CD14-positive monocyte (primary cell): ENCODE results near the gene GSK3A. TPM values are rescaled to one million over a fixed set of nuclear protein-coding genes. Genes with fewer than 3 reads are reported as not detected.

Experiments used
- DNase-seq, 3 donors: peaks; one replicate each; pipeline ENCODE4 v3.0.0-alpha.2; 2011 to 2022
- H2AFZ ChIP-seq: 2 replicates; pipeline ENCODE4 v1.6.0; 2012; ENCODE audit warnings: mild to moderate bottlenecking, low read depth, low read length, inconsistent platforms; ENCODE audit not compliant: insufficient read depth, poor library complexity, severe bottlenecking
- H3K27ac ChIP-seq, 2 donors: 1 replicate in 1 of 2; 2 replicates in 1 of 2; pipeline ENCODE4 v1.5.1; 2012 to 2013; ENCODE audit warnings: low read length in 2 of 2, control low read depth in 1 of 2, inconsistent platforms in 1 of 2, low read depth in 1 of 2, mild to moderate bottlenecking in 1 of 2
- H3K27me3 ChIP-seq, 2 donors: one replicate each; pipeline versions ENCODE4 v1.6.0 to v1.6.1; 2011 to 2013; ENCODE audit warnings: low read length in 2 of 2; ENCODE audit not compliant: control insufficient read depth in 2 of 2, insufficient read depth in 2 of 2
- H3K36me3 ChIP-seq, 2 donors: replicated peaks in 1 of 2; 1 replicate in 1 of 2; 2 replicates in 1 of 2; pipeline versions ENCODE4 v1.5.1 to v1.6.1; 2012 to 2013; ENCODE audit warnings: low read length in 2 of 2, control low read depth in 1 of 2, inconsistent platforms in 1 of 2, mild to moderate bottlenecking in 1 of 2; ENCODE audit not compliant: insufficient read depth in 2 of 2, control insufficient read depth in 1 of 2
- H3K4me1 ChIP-seq, 2 donors: 1 replicate in 1 of 2; 2 replicates in 1 of 2; pipeline versions ENCODE4 v1.5.1 to v1.6.1; 2012 to 2013; ENCODE audit warnings: low read length in 2 of 2, control low read depth in 1 of 2, inconsistent platforms in 1 of 2, mild to moderate bottlenecking in 1 of 2, moderate library complexity in 1 of 2; ENCODE audit not compliant: insufficient read depth in 2 of 2, control insufficient read depth in 1 of 2
- H3K4me2 ChIP-seq: replicated peaks from 2 replicates; pipeline ENCODE3; 2012; ENCODE audit warnings: low read length, moderate library complexity, mild to moderate bottlenecking; ENCODE audit not compliant: poor library complexity, severe bottlenecking; ENCODE audit errors: extremely low read depth
- H3K4me3 ChIP-seq, 3 experiments: fragments of 200-600 bp in 1 of 3; sonication (generic) in 1 of 3; replicated peaks in 1 of 3; 1 replicate in 2 of 3; 2 replicates in 1 of 3; pipeline ENCODE4 v1.5.1; 2011 to 2013; ENCODE audit warnings: low read length in 3 of 3, mild to moderate bottlenecking in 3 of 3, control low read depth in 2 of 3, low read depth in 2 of 3, inconsistent platforms in 1 of 3, moderate library complexity in 1 of 3
- H3K79me2 ChIP-seq: 2 replicates; pipeline ENCODE4 v1.6.0; 2012; ENCODE audit warnings: mild to moderate bottlenecking, control low read depth, inconsistent platforms, low read length, moderate library complexity; ENCODE audit not compliant: insufficient read depth
- H3K9ac ChIP-seq: 2 replicates; pipeline ENCODE4 v1.6.0; 2017; ENCODE audit warnings: low read length, mild to moderate bottlenecking; ENCODE audit not compliant: insufficient read depth, poor library complexity, severe bottlenecking
- H3K9me3 ChIP-seq, 2 donors: replicated peaks in 1 of 2; 1 replicate in 1 of 2; 2 replicates in 1 of 2; pipeline versions ENCODE4 v1.5.1 to v1.6.1; 2012 to 2013; ENCODE audit warnings: low read length in 2 of 2, control low read depth in 1 of 2; ENCODE audit not compliant: control insufficient read depth in 1 of 2, insufficient read depth in 1 of 2
- H4K20me1 ChIP-seq: 2 replicates; pipeline ENCODE4 v1.6.0; 2012; ENCODE audit warnings: mild to moderate bottlenecking, low read length, control low read depth, moderate library complexity; ENCODE audit not compliant: insufficient read depth
- H3K27ac Mint-ChIP-seq, 7 donors: one replicate each; pipeline ENCODE4 v1.8.0; 2020; ENCODE audit warnings: mild to moderate bottlenecking in 7 of 7, mixed read lengths in 7 of 7, moderate library complexity in 6 of 7, inconsistent platforms in 2 of 7
- H3K27me3 Mint-ChIP-seq, 3 donors: one replicate each; pipeline ENCODE4 v1.8.0; 2021 to 2022; ENCODE audit warnings: low read depth in 3 of 3, mild to moderate bottlenecking in 3 of 3, mixed read lengths in 3 of 3, moderate library complexity in 3 of 3, inconsistent platforms in 1 of 3
- H3K36me3 Mint-ChIP-seq, 2 donors: one replicate each; pipeline ENCODE4 v1.8.0; 2020; ENCODE audit warnings: mixed read lengths in 2 of 2, inconsistent platforms in 1 of 2, mild to moderate bottlenecking in 1 of 2
- H3K4me1 Mint-ChIP-seq: one replicate; pipeline ENCODE4 v1.8.0; 2020; ENCODE audit warnings: mild to moderate bottlenecking, mixed read lengths
- H3K4me3 Mint-ChIP-seq, 2 donors: one replicate each; pipeline ENCODE4 v1.8.0; 2020; ENCODE audit warnings: mild to moderate bottlenecking in 2 of 2, mixed read lengths in 2 of 2, moderate library complexity in 1 of 2
- H3K9me3 Mint-ChIP-seq, 7 donors: one replicate each; pipeline ENCODE4 v1.8.0; 2020 to 2022; ENCODE audit warnings: mixed read lengths in 7 of 7, mild to moderate bottlenecking in 6 of 7, moderate library complexity in 6 of 7, inconsistent platforms in 2 of 7
- CTCF ChIP-seq: fragments of 200-600 bp; IDR thresholded peaks from one replicate; pipeline ENCODE4 v1.8.0; 2022; ENCODE audit warnings: antibody characterized with exemption, mild to moderate bottlenecking
- WGBS: methylation state at CpG from one replicate; pipeline ENCODE4 v1.1.5; 2013; ENCODE audit warnings: missing lambda C conversion rate; ENCODE audit not compliant: insufficient coverage; 5-methylcytosine and 5-hydroxymethylcytosine counted together
- intact Hi-C, 2 donors: fragments of 100-400 bp; cut with micrococcal nuclease; formaldehyde crosslinking; loops; one replicate each; pipeline versions ENCODE4 v1.15.0 to v1.15.1; 2023
- polyA plus RNA-seq, 3 donors: library from polyadenylated mRNA; depleted of rRNA in 1 of 3; unstranded in 2 of 3; stranded (reverse) in 1 of 3; fragments of 300-500 nt in 2 of 3; fragments of >200 nt in 1 of 3; fragmentation: Illumina TruSeq in 2 of 3; gene quantifications; 1 replicate in 2 of 3; 2 replicates in 1 of 3; pipeline ENCODE4 v1.2.3, GENCODE V29; 2012 to 2021

GSK3A gene
- polyA plus RNA-seq, 3 donors, result 12.3 to 47.2 (median 14.9) TPM

GRCh38 chr19:42185277-42185676, 57.1 kb downstream of the GSK3A start:
- Mint-ChIP-seq H3K36me3 (peaks cover 0 to 8% of the 10 kb centered on the region in 2 donors), H3K4me3 (peak overlapping the region in 1 of 2 donors; percentile 73), H3K27ac (peak overlapping the region; percentile 80 to 91 (median 83)), H3K4me1 (peaks cover 65% of the 10 kb centered on the region), H3K9me3 (peaks cover 0 to 2% (median 0%) of the 10 kb centered on the region in 7 donors), H3K27me3 (peaks cover 4 to 10% (median 7%) of the 10 kb centered on the region in 3 donors)
- no peak for TF ChIP-seq CTCF
- no peaks in the 10 kb centered on the region for H3K79me2 ChIP-seq
- H4K20me1 ChIP-seq, result no peaks in the 10 kb centered on the region
- DNase-seq, result peak; percentile 67 to 78 (median 71)
- peak overlapping the region; percentile 64 for H3K4me2 ChIP-seq
- peak overlapping the region in 1 of 3 experiments; percentile 53 for H3K4me3 ChIP-seq
- H3K4me1 ChIP-seq, result peaks cover 52 to 61% of the 10 kb centered on the region in 2 donors
- H3K9ac ChIP-seq, result no peak overlapping the region
- H3K9me3 ChIP-seq, result no peaks in the 10 kb centered on the region
- intact Hi-C loops, result no loop called here
- H3K36me3 ChIP-seq, result no peaks in the 10 kb centered on the region
- H3K27me3 ChIP-seq, result peaks cover 2 to 6% of the 10 kb centered on the region in 2 donors
- H2AFZ ChIP-seq, result peak overlapping the region; percentile 25
- peak overlapping the region; percentile 11 to 62 for H3K27ac ChIP-seq

DNA sequence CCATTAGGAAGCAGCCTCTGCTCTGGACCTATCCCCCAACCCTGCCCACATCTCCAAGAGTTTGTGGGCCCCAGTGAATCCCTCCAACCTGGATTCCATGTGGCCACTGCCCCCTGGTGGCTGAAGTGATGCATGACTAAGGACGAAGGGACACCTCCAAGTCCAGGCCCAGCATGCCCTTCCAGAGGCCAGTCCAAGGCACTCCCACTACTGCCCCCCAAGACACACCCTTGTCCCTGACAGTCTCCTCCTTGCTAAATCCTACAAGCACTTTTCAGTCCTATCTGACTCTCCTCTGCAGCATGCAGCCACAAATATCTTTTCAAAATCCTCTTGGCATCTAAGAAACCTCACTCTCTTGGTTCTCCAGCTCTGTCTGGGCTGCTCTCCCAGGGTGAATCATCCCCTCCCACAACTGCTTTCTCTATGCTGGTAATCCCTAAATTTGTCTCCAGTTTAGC, 58.0 kb downstream of the GSK3A start:
- Histone ChIP-seq H4K20me1 (no peaks in the 10 kb centered on the region), H3K4me1 (peaks cover 52 to 61% of the 10 kb centered on the region in 2 donors), H3K27me3 (peaks cover 11 to 14% of the 10 kb centered on the region in 2 donors), H3K36me3 (no peaks in the 10 kb centered on the region), H3K9ac (no peak overlapping the region), H3K79me2 (no peaks in the 10 kb centered on the region), H3K27ac (peak overlapping the region in 1 of 2 donors; percentile 62), H3K9me3 (no peaks in the 10 kb centered on the region), H3K4me2 (peak overlapping the region; percentile 64), H3K4me3 (peak overlapping the region in 1 of 3 experiments; percentile 53), H2AFZ (no peak overlapping the region)
- Mint-ChIP-seq H3K4me1 (peaks cover 62% of the 10 kb centered on the region), H3K36me3 (peaks cover 0 to 8% of the 10 kb centered on the region in 2 donors), H3K9me3 (peaks cover 0 to 2% (median 0%) of the 10 kb centered on the region in 7 donors), H3K27ac (peak overlapping the region; percentile 71 to 91 (median 83)), H3K27me3 (peaks cover 5 to 12% (median 9%) of the 10 kb centered on the region in 3 donors), H3K4me3 (peak overlapping the region; percentile 3 to 65)
- peak; percentile 96 for TF ChIP-seq CTCF
- intact Hi-C loops, result loop anchor here (5.0 kb wide), 3 partner anchors 33 to 77 kb away; partner anchors contain the start of genes DEDD2 (in 1 of the 2) and GSK3A (in 1 of the 2)
- peak; percentile 59 to 73 (median 72) for DNase-seq
- WGBS, result 0% methylated on average over 1 of the region's 1 CpG

Other genes with a start within 250 kb of the GSK3A start
- under 1 TPM in 2 of 3 donors, not detected in 1; 0.07 to 0.10 TPM for gene ATP1A3, start 248.4 kb downstream of the GSK3A start, polyA plus RNA-seq
- under 1 TPM in 2 of 3 donors, not detected in 1; 0.12 to 0.28 TPM for gene GRIK5, start 172.4 kb downstream of the GSK3A start, polyA plus RNA-seq
- 1 to 10 TPM; 3.3 to 9.6 (median 4.9) TPM for gene ZNF574, start 166.4 kb downstream of the GSK3A start, polyA plus RNA-seq
- gene POU2F2, start 110.2 kb downstream of the GSK3A start, polyA plus RNA-seq, result 100 to 1,000 TPM in 1 of 3 donors, 10 to 100 TPM in 2; 20.0 to 147 (median 28.2) TPM
- gene DEDD2, start 24.9 kb downstream of the GSK3A start, polyA plus RNA-seq, result 100 to 1,000 TPM; 125 to 141 (median 133) TPM
- gene ZNF526, start 22.3 kb downstream of the GSK3A start, polyA plus RNA-seq, result 1 to 10 TPM in 2 of 3 donors, under 1 TPM in 1; 0.96 to 3.4 (median 1.3) TPM
- gene ERF, start 12.5 kb upstream of the GSK3A start, polyA plus RNA-seq, result 10 to 100 TPM in 1 of 3 donors, 1 to 10 TPM in 2; 2.3 to 42.6 (median 3.4) TPM
- gene CIC, start 26.6 kb upstream of the GSK3A start, polyA plus RNA-seq, result 10 to 100 TPM in 1 of 3 donors, under 1 TPM in 2; 0.62 to 42.2 (median 0.87) TPM
- gene PRR19, start 59.5 kb upstream of the GSK3A start, polyA plus RNA-seq, result under 1 TPM; 0.35 to 0.51 (median 0.38) TPM
- 10 to 100 TPM; 15.3 to 18.7 (median 15.5) TPM for gene PAFAH1B3, start 60.0 kb upstream of the GSK3A start, polyA plus RNA-seq
- not detected for gene TMEM145, start 70.7 kb upstream of the GSK3A start, polyA plus RNA-seq
- 1 to 10 TPM in 1 of 3 donors, under 1 TPM in 2; 0.15 to 2.7 (median 0.27) TPM for gene MEGF8, start 83.0 kb upstream of the GSK3A start, polyA plus RNA-seq
- gene CNFN, start 147.7 kb upstream of the GSK3A start, polyA plus RNA-seq, result 1 to 10 TPM in 2 of 3 donors, under 1 TPM in 1; 0.64 to 6.4 (median 3.4) TPM
- gene LIPE, start 184.8 kb upstream of the GSK3A start, polyA plus RNA-seq, result under 1 TPM in 1 of 3 donors, not detected in 2; 0.31 TPM
- not detected for gene CXCL17, start 200.3 kb upstream of the GSK3A start, polyA plus RNA-seq